Omental fat pad (tissue), 4 donors: ENCODE results near the gene RBMS3. TPM values are rescaled to one million over a fixed set of nuclear protein-coding genes. Genes with fewer than 3 reads are reported as not detected.

Source experiments
- ATAC-seq: fragments of 150-250 bp; one replicate; pipeline ENCODE4 v1.9.1; 2016; ENCODE audit warnings: mild to moderate bottlenecking, moderate library complexity; ENCODE audit not compliant: low FRiP score
- DNase-seq: peaks from one replicate; pipeline ENCODE4 v3.0.0-alpha.2; 2019; ENCODE audit warnings: low spot score
- total RNA-seq, 4 donors: library from RNA; depleted of rRNA; stranded (reverse); fragments of >200 nt; gene quantifications; one replicate each; pipeline ENCODE4 v1.1.0, GENCODE V29; 2016
- TF ChIP-seq, protein P1 (sequence below), 3 donors: fragments of 450-650 bp; IDR thresholded peaks; one replicate each; pipeline ENCODE4 v1.5.1; 2016 to 2017; ENCODE audit warnings: antibody characterized with exemption in 3 of 3, mild to moderate bottlenecking in 3 of 3, moderate library complexity in 2 of 3

Gene RBMS3
- total RNA-seq, 4 donors from 2014 or later = 61.5 to 185 (median 120) TPM

DNA sequence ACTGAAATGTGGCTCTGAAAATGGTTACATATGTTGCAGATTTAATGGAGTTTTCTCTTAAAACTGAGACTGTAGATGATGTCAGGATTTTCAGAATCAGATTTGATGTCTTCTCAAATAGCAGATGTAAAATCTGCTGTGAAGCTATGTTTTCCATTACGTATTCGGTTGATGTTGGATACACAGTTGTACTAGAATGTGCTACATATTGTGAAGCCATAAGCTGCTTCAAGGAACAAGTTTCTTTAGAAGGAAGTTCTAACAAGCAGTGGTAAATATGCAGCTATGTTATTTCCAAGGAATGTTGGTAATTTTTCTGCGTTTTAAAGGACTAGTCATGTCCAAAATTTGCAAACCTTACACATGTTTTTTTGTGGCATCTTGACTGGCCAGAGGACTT, 197.7 kb downstream of the RBMS3 start:
- DNase-seq (no peak), ATAC-seq (no peak)
- TF ChIP-seq, protein P1, sequence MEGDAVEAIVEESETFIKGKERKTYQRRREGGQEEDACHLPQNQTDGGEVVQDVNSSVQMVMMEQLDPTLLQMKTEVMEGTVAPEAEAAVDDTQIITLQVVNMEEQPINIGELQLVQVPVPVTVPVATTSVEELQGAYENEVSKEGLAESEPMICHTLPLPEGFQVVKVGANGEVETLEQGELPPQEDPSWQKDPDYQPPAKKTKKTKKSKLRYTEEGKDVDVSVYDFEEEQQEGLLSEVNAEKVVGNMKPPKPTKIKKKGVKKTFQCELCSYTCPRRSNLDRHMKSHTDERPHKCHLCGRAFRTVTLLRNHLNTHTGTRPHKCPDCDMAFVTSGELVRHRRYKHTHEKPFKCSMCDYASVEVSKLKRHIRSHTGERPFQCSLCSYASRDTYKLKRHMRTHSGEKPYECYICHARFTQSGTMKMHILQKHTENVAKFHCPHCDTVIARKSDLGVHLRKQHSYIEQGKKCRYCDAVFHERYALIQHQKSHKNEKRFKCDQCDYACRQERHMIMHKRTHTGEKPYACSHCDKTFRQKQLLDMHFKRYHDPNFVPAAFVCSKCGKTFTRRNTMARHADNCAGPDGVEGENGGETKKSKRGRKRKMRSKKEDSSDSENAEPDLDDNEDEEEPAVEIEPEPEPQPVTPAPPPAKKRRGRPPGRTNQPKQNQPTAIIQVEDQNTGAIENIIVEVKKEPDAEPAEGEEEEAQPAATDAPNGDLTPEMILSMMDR (IDR thresholded peaks at IDR 0.05) = no peak

DNA sequence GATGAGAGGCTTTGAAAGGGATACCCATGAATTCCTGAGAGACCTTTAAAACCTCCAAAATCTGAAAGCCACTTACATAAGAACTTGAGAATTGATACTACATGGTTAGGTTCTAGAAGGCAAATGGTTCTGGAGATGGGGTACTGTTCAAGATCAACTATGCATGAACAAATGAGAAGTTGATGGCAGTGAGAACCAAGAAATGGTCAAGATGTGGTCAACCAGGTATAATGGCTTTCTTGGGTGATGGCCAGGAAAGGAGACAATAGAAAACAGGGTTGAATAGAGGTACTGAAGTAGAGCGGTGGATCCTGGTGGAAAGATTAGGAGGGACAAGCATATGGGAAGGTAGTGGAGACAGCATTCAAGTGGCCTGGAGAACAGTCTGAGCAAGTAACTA, 200.4 kb downstream of the RBMS3 start:
- TF ChIP-seq, protein P1 (IDR thresholded peaks at IDR 0.05) = no peak
- DNase-seq = no peak
- ATAC-seq = no peak

DNA sequence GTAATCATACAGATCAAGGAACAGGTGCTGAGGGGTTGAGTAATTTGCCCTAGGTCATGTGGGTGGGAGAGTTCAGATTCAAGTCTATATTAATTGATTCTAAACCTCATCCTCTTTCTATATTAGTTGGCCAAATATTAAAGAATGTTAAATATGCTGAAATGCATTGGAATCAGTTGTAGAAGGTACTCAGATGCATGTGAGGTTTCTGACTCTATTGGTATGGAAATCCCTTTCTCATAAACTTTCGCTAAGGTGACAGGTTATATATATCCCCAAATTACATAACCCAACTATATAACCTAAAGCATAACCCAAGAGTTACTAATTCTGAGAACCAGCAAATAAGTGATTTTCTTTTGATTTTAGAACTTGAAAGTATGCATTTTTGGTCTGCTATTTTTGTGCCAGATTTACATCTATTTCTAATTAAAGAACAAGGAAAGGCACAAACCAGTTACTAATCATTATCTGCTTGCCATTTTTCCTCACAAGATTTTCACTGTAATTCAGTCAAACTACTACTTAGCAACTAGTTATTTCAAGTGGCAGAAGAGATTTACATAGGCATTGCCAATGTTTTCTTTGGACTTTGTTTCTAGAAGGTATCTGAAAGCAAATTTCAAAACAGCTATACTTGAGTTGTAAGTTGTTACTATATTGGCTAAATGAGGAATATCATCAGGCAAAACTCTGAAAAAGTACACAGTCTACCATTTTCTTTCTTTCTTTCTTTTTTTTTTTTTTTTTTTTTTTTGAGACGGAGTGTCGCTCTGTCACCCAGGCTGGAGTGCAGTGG, 201.3 kb downstream of the RBMS3 start:
- DNase-seq (no peak), ATAC-seq (no peak)
- TF ChIP-seq, protein P1 (IDR thresholded peaks at IDR 0.05) = no peak

DNA sequence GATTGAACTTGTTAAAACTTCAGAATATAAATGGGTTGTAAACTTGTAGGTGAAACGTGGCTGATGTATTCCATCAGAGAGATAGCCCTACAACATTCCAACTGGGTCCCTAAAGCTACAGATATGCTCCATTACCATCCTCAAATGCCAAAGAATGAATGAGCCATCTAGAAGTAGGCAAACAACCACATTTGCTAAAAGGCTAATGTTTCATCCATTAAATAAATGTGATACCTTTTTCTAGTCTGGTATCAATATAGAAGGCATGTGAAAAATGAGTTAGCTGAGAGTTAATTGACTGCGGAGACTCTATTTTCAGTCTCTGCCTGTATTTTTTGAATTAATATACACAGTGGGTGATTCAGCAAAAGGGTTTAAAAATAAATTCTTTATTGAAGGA, 203.8 kb downstream of the RBMS3 start:
- TF ChIP-seq, protein P1 (IDR thresholded peaks at IDR 0.05) = no peak
- DNase-seq = no peak
- no peak for ATAC-seq

DNA sequence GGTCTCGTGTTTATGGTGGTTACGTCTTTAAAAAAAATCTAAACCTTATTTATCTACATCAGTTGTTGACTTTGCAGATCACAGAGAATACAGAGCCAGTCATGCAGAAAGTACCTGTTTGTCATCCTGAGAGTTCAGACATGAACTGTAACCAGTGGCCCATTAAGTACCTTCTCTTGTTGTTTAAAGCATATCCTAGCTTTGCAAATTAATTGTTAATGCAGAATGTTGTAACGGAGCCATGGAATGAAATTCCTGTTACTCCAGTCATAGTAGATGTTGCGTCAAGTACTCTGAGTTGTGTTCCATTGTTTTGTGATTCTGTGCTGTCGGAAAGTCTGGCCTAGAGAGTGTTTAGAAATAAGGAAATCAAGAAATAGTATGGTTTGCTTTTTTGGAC, 205.2 kb downstream of the RBMS3 start:
- no peak for ATAC-seq
- TF ChIP-seq, protein P1 (IDR thresholded peaks at IDR 0.05) = no peak
- no peak for DNase-seq

DNA sequence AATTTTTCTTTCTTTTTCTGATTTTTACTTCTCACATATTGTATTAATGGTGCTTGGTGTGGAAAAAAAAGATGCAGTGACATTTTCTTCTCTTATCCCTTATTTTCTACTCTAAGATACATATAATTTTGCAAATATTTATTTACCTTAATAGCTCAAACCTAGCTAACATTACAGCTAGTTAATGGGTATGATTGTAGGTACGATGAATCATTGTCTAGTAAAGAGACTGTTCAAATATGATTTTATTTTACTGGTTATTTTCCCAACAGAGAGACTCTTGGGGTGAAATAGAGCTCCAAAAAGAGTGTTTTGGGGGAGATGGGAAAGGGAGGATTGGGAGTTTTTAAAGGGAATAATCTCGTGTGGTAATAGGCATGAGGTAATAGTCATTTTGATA, 206.0 kb downstream of the RBMS3 start:
- no peak for DNase-seq
- ATAC-seq = no peak
- TF ChIP-seq, protein P1 (IDR thresholded peaks at IDR 0.05) = no peak

DNA sequence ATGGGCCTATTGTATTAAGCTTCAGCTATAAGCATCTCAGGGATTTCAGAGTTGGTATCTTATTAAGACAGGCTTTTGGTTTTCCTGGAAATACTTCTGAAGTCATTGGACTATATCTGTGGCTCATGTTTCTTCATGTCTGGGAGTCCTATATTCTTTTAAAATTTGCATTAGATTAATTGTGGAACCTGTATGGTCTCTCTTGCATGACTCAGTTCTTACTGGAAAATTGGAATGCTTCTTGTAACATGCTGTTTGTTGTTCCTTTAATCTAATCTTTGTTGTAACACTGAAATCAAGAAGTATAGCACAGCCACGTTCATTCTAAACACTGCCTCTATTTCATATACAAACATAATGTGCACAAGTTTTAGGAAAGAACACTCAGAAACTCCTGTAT, 208.1 kb downstream of the RBMS3 start:
- TF ChIP-seq, protein P1 (IDR thresholded peaks at IDR 0.05) = no peak
- no peak for ATAC-seq
- no peak for DNase-seq
